ENCODE measurements around the gene ENDOU. TPM values are rescaled to one million over a fixed set of nuclear protein-coding genes. Genes with fewer than 3 reads are reported as not detected.

ENDOU gene
- total and polyA plus RNA-seq, 2 donors from 2014 or later, result 0.28 to 0.91 TPM

GRCh38 chr12:47718531-47718930 lies 6.8 kb downstream of the ENDOU start:
- H3K36me3 ChIP-seq (ENCODE audit: control insufficient read depth in 2 of 3, insufficient read depth in 3 of 3, low read length in 3 of 3), result no peaks in the 10 kb centered on the region
- DNase-seq (no peak), FAIRE-seq (no peak)
- no peak overlapping the region for H3K4me3 ChIP-seq (ENCODE audit: low read length in 3 of 3)
- intact Hi-C loops (cut with DNase I), result loop anchor here (5.0 kb wide), 1 partner anchor 59 kb away; no protein-coding TSS in a partner anchor
- H3K27ac ChIP-seq (ENCODE audit: low read depth in 2 of 2, low read length in 2 of 2), result peak overlapping the region; percentile 23 to 68
- H3K27me3 ChIP-seq (ENCODE audit: control insufficient read depth, insufficient read depth, low read length), result no peaks in the 10 kb centered on the region
- no peaks in the 10 kb centered on the region for H3K9me3 ChIP-seq (ENCODE audit: control insufficient read depth in 2 of 3, insufficient read depth in 1 of 3, low read length in 3 of 3)
- no peak overlapping the region for H3K9ac ChIP-seq (ENCODE audit: low read length in 3 of 3)
- H3K4me1 ChIP-seq (ENCODE audit: control insufficient read depth in 2 of 3, insufficient read depth in 2 of 3, low read depth in 1 of 3, low read length in 3 of 3), result peaks cover 0 to 15% (median 5%) of the 10 kb centered on the region in 3 donors
- TF ChIP-seq CTCF (IDR thresholded peaks at IDR 0.05; ENCODE audit: borderline replicate concordance, extremely low read depth, insufficient read depth), result no peak

- Histone ChIP-seq H3K27ac (ENCODE audit: low read depth in 2 of 2, low read length in 2 of 2) (peak overlapping the region; percentile 68 to 75), H3K36me3 (ENCODE audit: control insufficient read depth in 2 of 3, insufficient read depth in 3 of 3, low read length in 3 of 3) (no peaks in the 10 kb centered on the region), H3K4me1 (ENCODE audit: control insufficient read depth in 2 of 3, insufficient read depth in 2 of 3, low read depth in 1 of 3, low read length in 3 of 3) (peaks cover 0 to 13% (median 5%) of the 10 kb centered on the region in 3 donors), H3K27me3 (ENCODE audit: control insufficient read depth, insufficient read depth, low read length) (no peaks in the 10 kb centered on the region), H3K4me3 (ENCODE audit: low read length in 3 of 3) (no peak overlapping the region), H3K9me3 (ENCODE audit: control insufficient read depth in 2 of 3, insufficient read depth in 1 of 3, low read length in 3 of 3) (no peaks in the 10 kb centered on the region), H3K9ac (ENCODE audit: low read length in 3 of 3) (peak overlapping the region in 1 of 3 donors; percentile 24)
- FAIRE-seq (no peak), DNase-seq (peak; percentile 86 to 92 (median 88))
- intact Hi-C loops (cut with DNase I), result loop anchor here (5.0 kb wide), 1 partner anchor 60 kb away; no protein-coding TSS in a partner anchor
- peak; percentile 62 for TF ChIP-seq CTCF (IDR thresholded peaks at IDR 0.05; ENCODE audit: borderline replicate concordance, extremely low read depth, insufficient read depth)
Measured at GRCh38 chr12:47717443-47718193, 7.7 kb downstream of the ENDOU start.

DNA sequence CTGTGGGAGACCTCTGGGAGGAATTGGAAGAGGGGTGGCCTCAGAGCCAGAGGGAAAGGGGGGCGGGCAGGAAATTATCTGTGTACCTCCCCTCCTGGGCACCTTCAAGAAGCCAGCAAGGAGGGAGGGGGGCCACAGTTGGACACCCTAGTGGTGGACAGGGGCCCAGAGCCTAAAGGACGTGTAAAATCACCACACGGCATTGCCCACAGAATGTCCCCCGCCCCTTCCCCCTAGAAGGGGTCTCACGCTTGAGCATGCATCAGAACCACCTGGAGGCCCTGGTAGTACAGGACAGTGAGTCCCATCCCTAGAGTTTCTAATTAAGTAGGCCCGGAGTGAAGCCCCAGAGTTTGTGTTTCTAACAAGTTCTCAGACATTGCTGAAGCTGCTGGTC lies 8.2 kb downstream of the ENDOU start:
- Histone ChIP-seq H3K9ac (ENCODE audit: low read length in 3 of 3) (peak overlapping the region in 1 of 3 donors; percentile 13), H3K4me3 (ENCODE audit: low read length in 3 of 3) (no peak overlapping the region), H3K27me3 (ENCODE audit: control insufficient read depth, insufficient read depth, low read length) (no peaks in the 10 kb centered on the region), H3K36me3 (ENCODE audit: control insufficient read depth in 2 of 3, insufficient read depth in 3 of 3, low read length in 3 of 3) (no peaks in the 10 kb centered on the region), H3K4me1 (ENCODE audit: control insufficient read depth in 2 of 3, insufficient read depth in 2 of 3, low read depth in 1 of 3, low read length in 3 of 3) (peaks cover 0 to 13% (median 5%) of the 10 kb centered on the region in 3 donors), H3K9me3 (ENCODE audit: control insufficient read depth in 2 of 3, insufficient read depth in 1 of 3, low read length in 3 of 3) (no peaks in the 10 kb centered on the region), H3K27ac (ENCODE audit: low read depth in 2 of 2, low read length in 2 of 2) (peak overlapping the region; percentile 14 to 53)
- no peak for FAIRE-seq
- TF ChIP-seq CTCF (IDR thresholded peaks at IDR 0.05; ENCODE audit: borderline replicate concordance, extremely low read depth, insufficient read depth), result no peak
- intact Hi-C loops (cut with DNase I), result loop anchor here (5.0 kb wide), 1 partner anchor 60 kb away; no protein-coding TSS in a partner anchor
- no peak for DNase-seq

Measured in kidney (tissue), 14 donors.